ENCODE measurements around the gene RIC8B. TPM values are rescaled to one million over a fixed set of nuclear protein-coding genes. Genes with fewer than 3 reads are reported as not detected.
A peak's percentile ranks its signal among the peaks of the same experiment; 100 is the strongest.

The RIC8B gene
- total RNA-seq, 1 donor from 2014 or later: 39.4 TPM

GRCh38 chr12:106758349-106759110 is 16.0 kb upstream of the RIC8B start:
- DNase-seq (ENCODE audit: low spot score): peak; percentile 85

- no peak for DNase-seq (ENCODE audit: low spot score)
Measured at GRCh38 chr12:106759526-106760183, 14.8 kb upstream of the RIC8B start.

GRCh38 chr12:106760184-106760531 is 14.3 kb upstream of the RIC8B start:
- no peak for DNase-seq (ENCODE audit: low spot score)

- DNase-seq (ENCODE audit: low spot score): no peak
Measured at GRCh38 chr12:106764220-106764619, 10.3 kb upstream of the RIC8B start.

GRCh38 chr12:106764738-106765137 is 9.7 kb upstream of the RIC8B start:
- DNase-seq (ENCODE audit: low spot score): no peak

- peak; percentile 75 for DNase-seq (ENCODE audit: low spot score)
Measured at GRCh38 chr12:106766393-106766826, 8.1 kb upstream of the RIC8B start.

- no peak for DNase-seq (ENCODE audit: low spot score)
Measured at GRCh38 chr12:106767206-106767605, 7.3 kb upstream of the RIC8B start.

- DNase-seq (ENCODE audit: low spot score): peak; percentile 66
Measured at GRCh38 chr12:106767954-106768822, 6.3 kb upstream of the RIC8B start.

- DNase-seq (ENCODE audit: low spot score): no peak
Measured at GRCh38 chr12:106769078-106769477, 5.4 kb upstream of the RIC8B start.

- DNase-seq (ENCODE audit: low spot score): no peak
Measured at GRCh38 chr12:106769546-106769945, 4.9 kb upstream of the RIC8B start.

GRCh38 chr12:106771425-106771824 is 3.1 kb upstream of the RIC8B start:
- no peak for DNase-seq (ENCODE audit: low spot score)

- DNase-seq (ENCODE audit: low spot score): no peak
Measured at GRCh38 chr12:106773286-106774004, 1.0 kb upstream of the RIC8B start.

GRCh38 chr12:106774808-106775524 is 484 bp downstream of the RIC8B start:
- DNase-seq (ENCODE audit: low spot score): no peak

GRCh38 chr12:106776897-106777296 is 2.4 kb downstream of the RIC8B start:
- DNase-seq (ENCODE audit: low spot score): no peak

GRCh38 chr12:106780010-106780631 is 5.6 kb downstream of the RIC8B start:
- DNase-seq (ENCODE audit: low spot score): no peak

- DNase-seq (ENCODE audit: low spot score): no peak
Measured at GRCh38 chr12:106782619-106783018, 8.1 kb downstream of the RIC8B start.

GRCh38 chr12:106783515-106783914 is 9.0 kb downstream of the RIC8B start:
- no peak for DNase-seq (ENCODE audit: low spot score)

GRCh38 chr12:106790020-106790419 is 15.5 kb downstream of the RIC8B start:
- no peak for DNase-seq (ENCODE audit: low spot score)

GRCh38 chr12:106791531-106791930 is 17.0 kb downstream of the RIC8B start:
- no peak for DNase-seq (ENCODE audit: low spot score)

- no peak for DNase-seq (ENCODE audit: low spot score)
Measured at GRCh38 chr12:106794369-106794768, 19.9 kb downstream of the RIC8B start.

All from mucosa of gallbladder (tissue), 1 donor.